ENCODE measurements around the gene VPS13A.
"Not testable (repeated sequence)": the region's sequence is repeated elsewhere in the genome, so short reads cannot be mapped to it uniquely, and the experiment has no call there.

VPS13A gene

GRCh38 chr9:77399964-77400363 is 222.6 kb downstream of the VPS13A start:
- Mint-ChIP-seq H3K36me3 (peaks cover 6% of the 10 kb centered on the region), H3K4me1 (no peaks in the 10 kb centered on the region), H3K4me3 (no peak overlapping the region), H3K27me3 (no peaks in the 10 kb centered on the region), H3K9me3 (no peaks in the 10 kb centered on the region), H3K27ac (no peak overlapping the region)
- DNase-seq (ENCODE audit: low spot score in 2 of 2) (no peak), ATAC-seq (ENCODE audit: low read depth) (no peak)

- Mint-ChIP-seq H3K9me3 (no peaks in the 10 kb centered on the region), H3K4me1 (no peaks in the 10 kb centered on the region), H3K36me3 (peaks cover 20% of the 10 kb centered on the region), H3K27me3 (no peaks in the 10 kb centered on the region), H3K4me3 (no peak overlapping the region), H3K27ac (no peak overlapping the region)
- DNase-seq (ENCODE audit: low spot score in 2 of 2) (no peak), ATAC-seq (ENCODE audit: low read depth) (no peak)
Observed at GRCh38 chr9:77402286-77402685, 225.0 kb downstream of the VPS13A start.

GRCh38 chr9:77403239-77403638 is 225.9 kb downstream of the VPS13A start:
- Mint-ChIP-seq H3K4me1 (no peaks in the 10 kb centered on the region), H3K36me3 (peaks cover 26% of the 10 kb centered on the region)
- no peak for DNase-seq (ENCODE audit: low spot score in 2 of 2)

GRCh38 chr9:77408521-77408920 is 231.2 kb downstream of the VPS13A start:
- not testable (repeated sequence) for H3K27me3 Mint-ChIP-seq; ATAC-seq (ENCODE audit: low read depth); H3K27ac Mint-ChIP-seq; DNase-seq (ENCODE audit: low spot score in 2 of 2); H3K4me1 Mint-ChIP-seq; H3K4me3 Mint-ChIP-seq; H3K9me3 Mint-ChIP-seq
- H3K36me3 Mint-ChIP-seq: peaks cover 30% of the 10 kb centered on the region

More at GRCh38 chr9:77403239-77403638, 225.9 kb downstream of the VPS13A start:
- Mint-ChIP-seq H3K27ac (no peak overlapping the region), H3K4me3 (no peak overlapping the region), H3K9me3 (peaks cover 2% of the 10 kb centered on the region), H3K27me3 (no peaks in the 10 kb centered on the region)
- ATAC-seq (ENCODE audit: low read depth): no peak

- Mint-ChIP-seq H3K27me3 (no peaks in the 10 kb centered on the region), H3K4me3 (no peak overlapping the region), H3K36me3 (peaks cover 1% of the 10 kb centered on the region), H3K4me1 (no peaks in the 10 kb centered on the region), H3K9me3 (no peaks in the 10 kb centered on the region), H3K27ac (no peak overlapping the region)
- DNase-seq (ENCODE audit: low spot score in 2 of 2) (no peak), ATAC-seq (ENCODE audit: low read depth) (no peak)
Observed at GRCh38 chr9:77417566-77417965, 240.2 kb downstream of the VPS13A start.

- Mint-ChIP-seq H3K27me3 (no peaks in the 10 kb centered on the region), H3K9me3 (no peaks in the 10 kb centered on the region), H3K4me3 (no peak overlapping the region), H3K4me1 (no peaks in the 10 kb centered on the region), H3K36me3 (peaks cover 1% of the 10 kb centered on the region), H3K27ac (no peak overlapping the region)
- no peak for ATAC-seq (ENCODE audit: low read depth)
- DNase-seq (ENCODE audit: low spot score in 2 of 2): no peak
Observed at GRCh38 chr9:77418226-77418625, 240.9 kb downstream of the VPS13A start.

GRCh38 chr9:77420641-77421040 is 243.3 kb downstream of the VPS13A start:
- DNase-seq (ENCODE audit: low spot score in 2 of 2) (no peak), ATAC-seq (ENCODE audit: low read depth) (no peak)
- Mint-ChIP-seq H3K27ac (no peak overlapping the region), H3K4me3 (no peak overlapping the region), H3K36me3 (peaks cover 3% of the 10 kb centered on the region), H3K27me3 (no peaks in the 10 kb centered on the region), H3K9me3 (peaks cover 2% of the 10 kb centered on the region), H3K4me1 (no peaks in the 10 kb centered on the region)

- H3K27me3 Mint-ChIP-seq: no peaks in the 10 kb centered on the region
- H3K9me3 Mint-ChIP-seq: peaks cover 2% of the 10 kb centered on the region
- no peaks in the 10 kb centered on the region for H3K4me1 Mint-ChIP-seq
- H3K27ac Mint-ChIP-seq: no peak overlapping the region
- peaks cover 3% of the 10 kb centered on the region for H3K36me3 Mint-ChIP-seq
- ATAC-seq (ENCODE audit: low read depth) (no peak), DNase-seq (ENCODE audit: low spot score in 2 of 2) (no peak)
- H3K4me3 Mint-ChIP-seq: no peak overlapping the region
Observed at GRCh38 chr9:77421506-77422265, 244.4 kb downstream of the VPS13A start.

GRCh38 chr9:77422969-77423368 is 245.6 kb downstream of the VPS13A start:
- no peak for DNase-seq (ENCODE audit: low spot score in 2 of 2)
- H3K27ac Mint-ChIP-seq: no peak overlapping the region
- no peak overlapping the region for H3K4me3 Mint-ChIP-seq
- H3K36me3 Mint-ChIP-seq: peaks cover 2% of the 10 kb centered on the region
- no peaks in the 10 kb centered on the region for H3K27me3 Mint-ChIP-seq
- no peak for ATAC-seq (ENCODE audit: low read depth)
- peaks cover 2% of the 10 kb centered on the region for H3K9me3 Mint-ChIP-seq
- no peaks in the 10 kb centered on the region for H3K4me1 Mint-ChIP-seq

GRCh38 chr9:77423841-77424240 is 246.5 kb downstream of the VPS13A start:
- DNase-seq (ENCODE audit: low spot score in 2 of 2): no peak
- Mint-ChIP-seq H3K9me3 (peaks cover 2% of the 10 kb centered on the region), H3K4me1 (no peaks in the 10 kb centered on the region), H3K27ac (no peak overlapping the region), H3K4me3 (no peak overlapping the region), H3K36me3 (peaks cover 2% of the 10 kb centered on the region), H3K27me3 (no peaks in the 10 kb centered on the region)
- no peak for ATAC-seq (ENCODE audit: low read depth)

- no peaks in the 10 kb centered on the region for H3K27me3 Mint-ChIP-seq
- no peaks in the 10 kb centered on the region for H3K4me1 Mint-ChIP-seq
- ATAC-seq (ENCODE audit: low read depth) (no peak), DNase-seq (ENCODE audit: low spot score in 2 of 2) (no peak)
- no peak overlapping the region for H3K4me3 Mint-ChIP-seq
- H3K9me3 Mint-ChIP-seq: peaks cover 2% of the 10 kb centered on the region
- peaks cover 2% of the 10 kb centered on the region for H3K36me3 Mint-ChIP-seq
- H3K27ac Mint-ChIP-seq: no peak overlapping the region
Observed at GRCh38 chr9:77424993-77425392, 247.7 kb downstream of the VPS13A start.

- H3K9me3 Mint-ChIP-seq: peaks cover 2% of the 10 kb centered on the region
- no peak overlapping the region for H3K4me3 Mint-ChIP-seq
- no peaks in the 10 kb centered on the region for H3K4me1 Mint-ChIP-seq
- no peak overlapping the region for H3K27ac Mint-ChIP-seq
- ATAC-seq (ENCODE audit: low read depth) (no peak), DNase-seq (ENCODE audit: low spot score in 2 of 2) (no peak)
- H3K27me3 Mint-ChIP-seq: no peaks in the 10 kb centered on the region
- peaks cover 2% of the 10 kb centered on the region for H3K36me3 Mint-ChIP-seq
Observed at GRCh38 chr9:77426712-77427111, 249.4 kb downstream of the VPS13A start.

- H3K4me3 Mint-ChIP-seq: no peak overlapping the region
- H3K36me3 Mint-ChIP-seq: peaks cover 2% of the 10 kb centered on the region
- peaks cover 2% of the 10 kb centered on the region for H3K9me3 Mint-ChIP-seq
- no peak overlapping the region for H3K27ac Mint-ChIP-seq
- no peak for DNase-seq (ENCODE audit: low spot score in 2 of 2)
- H3K27me3 Mint-ChIP-seq: no peaks in the 10 kb centered on the region
- no peak for ATAC-seq (ENCODE audit: low read depth)
- no peaks in the 10 kb centered on the region for H3K4me1 Mint-ChIP-seq
Observed at GRCh38 chr9:77427256-77427927, 250.1 kb downstream of the VPS13A start.

- no peak overlapping the region for H3K4me3 Mint-ChIP-seq
- no peaks in the 10 kb centered on the region for H3K36me3 Mint-ChIP-seq
- H3K9me3 Mint-ChIP-seq: no peaks in the 10 kb centered on the region
- H3K4me1 Mint-ChIP-seq: peaks cover 2% of the 10 kb centered on the region
- ATAC-seq (ENCODE audit: low read depth): no peak
- peaks cover 1% of the 10 kb centered on the region for H3K27me3 Mint-ChIP-seq
- no peak overlapping the region for H3K27ac Mint-ChIP-seq
- no peak for DNase-seq (ENCODE audit: low spot score in 2 of 2)
Observed at GRCh38 chr9:77429928-77430327, 252.6 kb downstream of the VPS13A start.

GRCh38 chr9:77432053-77432452 is 254.7 kb downstream of the VPS13A start:
- Mint-ChIP-seq H3K9me3 (no peaks in the 10 kb centered on the region), H3K4me3 (no peak overlapping the region), H3K36me3 (no peaks in the 10 kb centered on the region), H3K27me3 (peaks cover 4% of the 10 kb centered on the region), H3K27ac (no peak overlapping the region), H3K4me1 (peaks cover 2% of the 10 kb centered on the region)
- no peak for ATAC-seq (ENCODE audit: low read depth)
- DNase-seq (ENCODE audit: low spot score in 2 of 2): no peak

Measured in memory B cell (primary cell).